Measurements from ENCODE around the gene ARHGAP6. TPM values are rescaled to one million over a fixed set of nuclear protein-coding genes. Genes with fewer than 3 reads are reported as not detected.

ARHGAP6 gene
- total RNA-seq, 1 experiment from 2014 or later, result 0.21 TPM

DNA sequence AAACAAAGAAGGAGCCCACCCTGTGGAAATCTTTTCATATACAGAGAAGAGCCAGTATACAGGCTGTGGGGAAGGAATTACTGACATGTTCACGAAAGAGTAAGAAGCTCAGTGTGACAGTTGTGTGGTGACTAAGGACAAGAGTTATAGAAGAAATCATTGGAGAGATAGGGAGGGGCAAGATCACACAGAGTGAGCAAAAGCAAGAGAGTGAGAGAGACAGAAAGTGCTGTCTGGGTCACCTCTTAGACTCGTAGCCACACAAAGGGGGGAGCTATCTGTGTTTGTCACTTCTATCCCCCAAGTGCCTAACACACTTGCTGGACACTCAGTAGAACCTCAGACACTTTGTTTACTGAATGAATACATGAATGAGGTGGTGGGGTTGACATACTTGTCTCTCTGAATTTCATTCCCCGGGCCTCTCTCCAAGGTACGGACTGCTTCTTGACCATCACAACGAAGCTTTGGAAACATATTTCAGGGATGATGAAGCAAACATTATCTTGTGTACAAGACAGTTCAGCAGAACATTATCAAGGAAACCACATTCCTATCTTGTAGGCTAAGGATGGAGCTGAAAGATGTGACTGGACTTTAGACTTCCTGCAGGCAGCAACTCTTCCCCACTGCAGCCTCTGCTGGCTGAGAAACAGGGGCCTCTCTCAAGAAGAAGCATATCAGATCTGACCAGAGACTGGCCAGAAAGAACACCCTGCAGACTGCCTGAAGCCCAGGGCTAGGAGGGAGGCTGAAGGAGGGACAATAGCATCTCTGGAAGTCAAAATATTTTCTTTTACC, 204.3 kb downstream of the ARHGAP6 start:
- no peak for DNase-seq (ENCODE audit: low read depth, low spot score)
- in situ Hi-C loops (cut with HindIII; ENCODE audit: low pct_unique_long_range_greater_than_20kb, low sequenced_read_pairs), result no loop called here

DNA sequence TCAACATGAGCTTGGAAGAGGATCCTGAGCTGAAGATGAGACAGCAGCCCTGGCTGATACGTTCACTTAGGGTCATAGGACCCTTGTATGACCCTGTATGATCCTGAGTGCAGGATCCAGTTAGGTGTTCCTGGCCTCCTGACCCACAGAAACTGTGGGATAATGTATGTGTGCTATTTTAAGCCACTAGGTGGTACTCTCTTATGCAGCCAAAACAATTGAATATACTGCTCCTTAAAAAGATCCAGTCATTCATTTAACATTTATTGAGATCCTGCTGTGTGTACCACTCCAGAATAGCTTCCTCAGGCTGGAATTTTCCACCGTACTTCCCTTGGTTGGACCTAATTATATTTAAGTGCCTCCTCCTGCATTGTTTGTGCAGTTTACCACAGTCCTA, 205.4 kb downstream of the ARHGAP6 start:
- in situ Hi-C loops (cut with HindIII; ENCODE audit: low pct_unique_long_range_greater_than_20kb, low sequenced_read_pairs), result no loop called here

DNA sequence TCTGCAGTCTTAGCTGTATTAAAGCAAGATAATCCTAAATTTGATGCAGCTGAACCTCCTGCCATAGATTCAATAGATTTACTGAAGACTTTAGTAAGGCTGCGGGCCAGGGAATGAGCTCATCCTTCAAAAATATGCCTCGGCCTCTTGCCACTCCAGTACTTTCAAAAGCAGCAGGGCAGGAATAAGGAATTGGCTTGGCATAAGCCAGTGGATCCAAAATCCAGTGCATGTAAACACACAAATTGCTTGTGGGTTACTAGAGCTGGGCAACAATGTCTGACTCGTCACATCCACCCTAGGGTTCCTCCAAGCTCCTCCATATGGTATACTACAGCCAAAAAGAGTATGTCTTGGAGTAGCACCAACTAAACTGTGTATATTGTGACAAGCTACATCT, 207.6 kb downstream of the ARHGAP6 start:
- no peak for DNase-seq (ENCODE audit: low read depth, low spot score)
- in situ Hi-C loops (cut with HindIII; ENCODE audit: low pct_unique_long_range_greater_than_20kb, low sequenced_read_pairs), result no loop called here

More for the DNA sequence above, 205.4 kb downstream of the ARHGAP6 start:
- no peak for DNase-seq (ENCODE audit: low read depth, low spot score)

DNA sequence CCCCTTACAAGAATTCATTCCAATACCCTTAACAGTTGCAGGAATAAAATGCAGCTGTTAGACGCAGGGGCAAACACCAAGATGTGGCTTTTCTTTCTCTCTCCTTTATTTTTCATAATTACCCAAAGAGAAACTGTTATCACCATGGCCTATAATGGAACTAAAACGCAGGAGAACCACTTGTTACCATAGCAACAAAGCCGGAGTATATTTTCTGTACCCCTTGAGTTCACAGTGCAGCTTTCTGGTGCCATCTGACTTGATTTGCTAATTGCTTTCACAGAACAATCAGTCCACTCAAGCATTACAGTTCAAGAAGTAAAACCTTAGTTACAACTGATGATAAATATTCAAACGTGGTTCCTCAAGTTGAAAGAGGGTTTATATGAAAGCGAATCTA, 214.6 kb downstream of the ARHGAP6 start:
- no peak for DNase-seq (ENCODE audit: low read depth, low spot score)
- in situ Hi-C loops (cut with HindIII; ENCODE audit: low pct_unique_long_range_greater_than_20kb, low sequenced_read_pairs), result no loop called here

DNA sequence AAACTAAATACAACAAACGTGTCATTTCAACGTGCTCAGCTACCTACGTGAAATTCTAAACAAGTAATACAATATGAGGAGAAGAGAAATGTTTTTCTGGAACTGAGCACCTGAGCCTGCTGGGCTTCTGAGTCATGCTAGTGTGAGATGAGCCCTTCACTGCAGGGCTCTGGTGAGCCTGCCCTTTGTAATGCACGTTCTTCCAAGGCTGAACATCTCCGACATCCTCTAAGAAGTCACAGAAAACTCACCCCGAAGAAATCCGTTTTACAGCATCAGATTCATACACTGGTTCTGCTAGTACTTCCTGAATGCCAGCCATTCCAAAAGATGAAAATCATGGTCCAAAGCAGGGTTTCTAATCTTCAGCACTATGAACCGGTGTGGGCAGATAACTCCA, 215.4 kb downstream of the ARHGAP6 start:
- no peak for DNase-seq (ENCODE audit: low read depth, low spot score)
- in situ Hi-C loops (cut with HindIII; ENCODE audit: low pct_unique_long_range_greater_than_20kb, low sequenced_read_pairs), result no loop called here

DNA sequence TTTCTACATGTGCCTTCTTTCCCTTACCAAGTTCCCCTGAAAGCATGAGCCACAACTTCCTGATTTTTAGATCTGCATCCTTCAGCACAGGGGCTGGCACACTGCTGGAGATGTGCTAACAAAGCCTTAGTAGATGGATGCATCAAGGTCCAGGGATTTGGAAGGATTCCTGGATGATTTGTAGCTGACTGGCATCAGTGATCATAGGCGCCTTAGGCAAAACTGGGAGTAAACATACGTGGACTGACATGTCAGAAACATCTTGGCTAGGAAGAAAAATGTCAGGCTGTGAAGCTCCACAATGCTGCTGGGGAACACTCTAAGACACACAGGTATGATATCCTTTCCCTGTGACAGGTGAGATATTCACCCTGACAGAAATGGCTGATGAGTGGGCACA, 216.1 kb downstream of the ARHGAP6 start:
- in situ Hi-C loops (cut with HindIII; ENCODE audit: low pct_unique_long_range_greater_than_20kb, low sequenced_read_pairs), result no loop called here
- DNase-seq (ENCODE audit: low read depth, low spot score), result no peak

DNA sequence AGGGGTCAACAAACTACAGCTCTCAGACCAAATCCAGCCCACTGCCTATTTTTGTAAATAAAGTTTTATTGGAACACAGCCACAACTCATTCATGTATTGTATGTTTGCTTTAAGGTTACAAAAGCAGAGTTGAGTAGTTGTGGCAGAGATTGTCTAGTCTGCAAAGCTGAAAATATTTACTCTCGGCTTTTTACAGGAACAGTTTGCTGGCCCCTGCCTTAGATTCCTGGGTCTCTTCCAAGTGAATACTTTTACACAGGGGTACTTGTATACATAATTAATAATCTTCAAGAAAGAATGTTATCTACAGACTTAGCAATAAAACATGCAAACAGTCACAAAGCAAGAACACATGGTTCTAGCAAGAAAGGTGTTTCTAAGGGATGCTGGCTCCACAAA, 218.3 kb downstream of the ARHGAP6 start:
- in situ Hi-C loops (cut with HindIII; ENCODE audit: low pct_unique_long_range_greater_than_20kb, low sequenced_read_pairs), result no loop called here
- DNase-seq (ENCODE audit: low read depth, low spot score), result no peak

DNA sequence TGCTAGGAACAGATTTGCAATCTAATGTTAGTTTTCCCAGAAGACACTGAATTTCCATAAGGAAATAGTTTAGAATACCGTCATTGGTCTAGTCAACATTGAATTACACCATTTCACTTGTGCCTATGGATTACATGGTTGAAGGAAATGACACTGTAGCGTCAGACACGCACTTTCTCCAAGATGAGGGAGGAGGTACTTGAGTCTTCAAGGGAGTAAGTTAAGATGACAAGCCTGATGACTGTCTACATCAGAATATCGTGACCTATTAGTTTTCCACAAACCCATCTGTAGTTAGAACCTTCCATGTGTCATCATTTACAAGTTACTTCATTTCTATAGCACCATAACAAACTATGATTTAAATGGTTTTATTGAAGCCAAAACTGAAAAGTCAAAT, 218.8 kb downstream of the ARHGAP6 start:
- no peak for DNase-seq (ENCODE audit: low read depth, low spot score)
- in situ Hi-C loops (cut with HindIII; ENCODE audit: low pct_unique_long_range_greater_than_20kb, low sequenced_read_pairs), result no loop called here

DNA sequence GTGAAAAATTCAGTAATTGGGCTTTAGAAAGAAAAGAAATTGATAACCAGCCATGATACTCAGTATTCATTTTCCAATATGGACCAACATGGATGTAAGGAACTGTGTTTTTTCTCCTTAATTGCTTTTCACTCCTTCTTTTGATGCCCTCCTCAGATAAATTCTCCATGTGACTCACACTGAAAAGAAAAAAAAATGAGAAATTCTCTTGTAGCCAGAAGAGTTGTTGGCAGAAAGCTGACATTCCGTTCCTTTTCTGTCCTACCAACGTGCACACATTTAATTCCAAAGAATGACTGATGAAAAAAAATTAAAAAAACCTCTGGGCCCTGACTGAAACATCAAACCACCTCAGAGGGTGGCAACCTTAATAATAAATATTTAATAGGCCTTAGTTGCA, 219.4 kb downstream of the ARHGAP6 start:
- in situ Hi-C loops (cut with HindIII; ENCODE audit: low pct_unique_long_range_greater_than_20kb, low sequenced_read_pairs), result no loop called here
- DNase-seq (ENCODE audit: low read depth, low spot score), result no peak

DNA sequence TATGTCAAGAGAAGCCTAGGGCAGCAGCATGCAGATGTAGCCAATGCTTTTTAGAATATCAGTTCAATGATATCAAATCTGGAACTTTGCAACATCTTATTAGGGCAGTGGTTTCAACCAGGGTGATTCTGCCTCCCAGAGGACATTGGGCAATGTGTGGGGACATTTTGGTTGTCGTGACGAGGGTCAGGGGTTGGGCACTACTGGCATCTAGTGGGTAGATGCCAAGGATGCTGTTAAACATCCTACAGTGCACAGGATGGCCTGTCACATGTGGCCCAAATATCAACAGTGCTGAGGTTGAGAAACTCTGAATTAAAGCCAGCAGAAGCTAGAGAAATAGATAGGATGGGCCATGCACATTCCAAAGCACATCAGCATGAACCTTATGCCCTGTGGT, 220.2 kb downstream of the ARHGAP6 start:
- in situ Hi-C loops (cut with HindIII; ENCODE audit: low pct_unique_long_range_greater_than_20kb, low sequenced_read_pairs), result no loop called here
- DNase-seq (ENCODE audit: low read depth, low spot score), result no peak

DNA sequence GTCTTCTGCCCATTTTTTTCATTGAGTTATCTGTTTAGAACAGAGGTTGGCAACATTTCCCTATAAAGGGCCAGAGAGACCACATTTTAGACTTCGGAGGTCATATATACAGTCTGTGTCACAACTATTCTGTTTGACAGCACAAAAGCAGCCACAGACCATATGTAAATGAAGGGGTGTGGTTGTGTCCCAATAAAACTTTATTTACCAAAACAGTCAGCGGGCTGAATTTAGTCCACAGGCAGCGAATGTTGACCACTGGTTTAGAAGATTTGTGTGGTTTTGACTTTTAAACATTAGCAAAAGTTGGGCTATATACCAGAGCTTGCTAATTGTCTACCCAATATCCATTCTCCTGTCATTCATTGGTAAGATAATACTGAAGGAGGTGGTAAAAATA, 221.7 kb downstream of the ARHGAP6 start:
- no peak for DNase-seq (ENCODE audit: low read depth, low spot score)
- in situ Hi-C loops (cut with HindIII; ENCODE audit: low pct_unique_long_range_greater_than_20kb, low sequenced_read_pairs), result no loop called here

DNA sequence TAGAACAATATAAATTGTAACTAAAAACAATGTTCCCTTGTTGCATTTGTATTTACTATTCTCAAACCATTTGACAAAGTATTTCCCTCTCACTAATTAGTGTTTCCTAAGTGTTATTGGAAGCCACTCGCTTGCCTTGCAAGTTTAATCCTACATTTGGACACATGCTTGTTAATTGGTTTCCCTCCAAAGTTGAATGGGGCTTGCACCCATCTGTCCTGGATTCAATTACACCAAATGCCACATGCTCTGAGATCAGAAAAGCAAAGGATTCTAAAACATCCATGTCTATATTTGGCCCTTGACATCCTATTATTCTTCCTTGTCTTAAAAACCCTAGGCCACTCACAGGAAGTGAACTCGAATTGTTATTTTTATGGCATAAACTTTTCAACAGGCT, 225.9 kb downstream of the ARHGAP6 start:
- DNase-seq (ENCODE audit: low read depth, low spot score), result no peak
- in situ Hi-C loops (cut with HindIII; ENCODE audit: low pct_unique_long_range_greater_than_20kb, low sequenced_read_pairs), result no loop called here

DNA sequence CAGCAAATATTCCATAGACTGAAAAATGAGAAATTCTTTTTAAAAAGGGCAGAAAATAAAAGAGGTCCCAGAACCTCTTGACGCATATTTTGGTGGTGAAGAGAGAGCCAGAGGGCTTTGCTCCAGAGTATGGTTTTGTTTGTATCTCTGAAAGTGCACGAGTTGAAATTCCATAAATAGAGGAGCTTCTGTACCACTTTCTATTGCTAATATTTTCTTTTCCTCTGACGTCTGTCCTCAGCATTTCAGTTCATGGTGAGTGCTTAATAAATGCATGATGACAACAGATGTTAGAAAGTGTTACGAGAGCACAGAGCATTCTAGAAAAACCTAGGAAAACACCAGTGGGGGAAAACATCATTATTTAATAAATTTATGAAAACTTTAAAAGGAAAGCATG, 227.0 kb downstream of the ARHGAP6 start:
- in situ Hi-C loops (cut with HindIII; ENCODE audit: low pct_unique_long_range_greater_than_20kb, low sequenced_read_pairs), result no loop called here
- DNase-seq (ENCODE audit: low read depth, low spot score), result peak; percentile 65

DNA sequence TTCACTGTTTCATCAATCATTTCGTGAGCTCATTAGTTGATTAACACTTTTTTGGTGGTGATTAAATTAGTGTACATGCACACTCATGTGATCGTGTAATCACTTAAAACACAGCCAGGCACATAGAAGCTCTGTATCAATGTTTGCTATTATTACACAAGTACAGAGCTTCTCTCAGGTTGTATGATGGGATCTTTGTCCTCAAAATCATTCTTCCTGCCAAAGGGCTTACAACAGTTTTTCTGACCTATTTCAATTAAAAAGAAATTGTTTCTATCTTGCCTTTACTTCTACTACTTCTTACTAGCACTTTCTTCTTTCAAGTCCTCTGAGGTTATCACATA, 227.4 kb downstream of the ARHGAP6 start:
- in situ Hi-C loops (cut with HindIII; ENCODE audit: low pct_unique_long_range_greater_than_20kb, low sequenced_read_pairs), result no loop called here
- DNase-seq (ENCODE audit: low read depth, low spot score), result no peak

DNA sequence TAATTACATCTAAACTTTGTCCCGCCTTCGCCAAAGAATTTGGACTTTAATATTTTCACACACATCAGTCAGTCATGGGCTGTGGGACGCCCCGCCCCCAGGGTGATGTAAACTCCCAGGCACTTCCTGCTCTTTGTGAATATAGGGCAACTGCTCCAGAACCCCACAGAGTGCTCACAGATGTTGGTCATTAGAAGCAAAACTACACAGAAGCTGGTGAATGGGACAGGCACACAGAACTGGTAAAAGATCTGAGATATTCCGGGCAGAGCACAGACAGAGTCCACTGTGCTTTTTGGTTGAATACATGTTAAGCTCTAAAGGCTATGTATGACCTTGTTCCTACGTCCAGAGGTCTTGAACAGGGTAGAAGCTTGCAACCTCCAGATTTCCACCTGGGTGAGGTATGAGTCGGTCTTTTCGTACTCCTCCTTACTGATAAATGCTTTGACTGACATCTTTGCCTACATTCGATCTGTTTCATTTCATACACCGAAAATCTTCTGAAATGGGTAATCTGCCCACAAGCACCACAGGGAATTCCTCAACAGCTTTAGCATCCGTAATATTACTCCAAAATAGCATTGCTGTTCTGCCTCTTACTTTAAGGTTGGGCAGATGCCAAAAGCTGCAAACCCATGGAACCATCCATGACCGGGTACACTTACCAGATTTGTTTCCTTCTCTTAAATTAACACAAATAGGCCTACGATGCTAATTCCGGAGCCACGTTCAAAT, 227.9 kb downstream of the ARHGAP6 start:
- in situ Hi-C loops (cut with HindIII; ENCODE audit: low pct_unique_long_range_greater_than_20kb, low sequenced_read_pairs), result no loop called here
- DNase-seq (ENCODE audit: low read depth, low spot score), result peak; percentile 10

DNA sequence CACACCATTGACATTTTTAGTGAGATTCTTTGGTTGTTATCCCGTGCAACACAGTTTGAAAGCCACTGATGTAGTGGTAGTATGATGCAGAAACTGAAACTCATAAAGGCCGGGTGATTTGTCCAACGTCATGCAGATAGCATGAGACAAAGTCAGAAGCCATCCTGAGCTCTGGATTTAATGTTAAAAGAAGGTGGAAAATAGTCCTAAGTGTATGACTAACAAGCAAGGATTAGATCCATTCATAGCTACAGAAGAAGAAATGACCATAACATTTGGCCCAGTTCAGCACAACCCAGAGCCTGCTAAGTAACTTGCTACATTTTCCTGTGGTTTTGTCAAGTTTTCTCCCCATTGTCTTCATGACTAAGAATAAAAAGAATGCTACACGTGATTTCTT, 230.2 kb downstream of the ARHGAP6 start:
- peak; percentile 38 for DNase-seq (ENCODE audit: low read depth, low spot score)
- in situ Hi-C loops (cut with HindIII; ENCODE audit: low pct_unique_long_range_greater_than_20kb, low sequenced_read_pairs), result no loop called here

DNA sequence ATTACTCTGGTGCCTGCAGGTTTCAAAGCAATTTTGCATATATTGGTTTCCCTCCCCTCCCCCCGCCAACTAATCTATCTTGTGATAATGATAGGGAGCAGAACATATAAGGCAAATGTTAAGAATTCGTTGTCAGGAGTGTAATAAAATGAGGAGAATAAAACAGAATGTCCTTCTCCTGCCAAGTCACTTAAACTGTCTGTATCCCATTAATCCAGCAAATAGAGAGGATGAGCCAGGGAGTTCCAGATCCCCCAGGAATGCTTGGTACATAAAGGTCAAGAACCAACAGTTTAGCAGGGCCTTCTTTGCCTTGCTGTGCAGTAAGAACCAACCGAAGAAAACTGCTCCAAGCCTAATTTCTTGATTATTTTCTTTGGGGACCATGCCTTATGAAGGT, 231.1 kb downstream of the ARHGAP6 start:
- DNase-seq (ENCODE audit: low read depth, low spot score), result no peak
- in situ Hi-C loops (cut with HindIII; ENCODE audit: low pct_unique_long_range_greater_than_20kb, low sequenced_read_pairs), result no loop called here

DNA sequence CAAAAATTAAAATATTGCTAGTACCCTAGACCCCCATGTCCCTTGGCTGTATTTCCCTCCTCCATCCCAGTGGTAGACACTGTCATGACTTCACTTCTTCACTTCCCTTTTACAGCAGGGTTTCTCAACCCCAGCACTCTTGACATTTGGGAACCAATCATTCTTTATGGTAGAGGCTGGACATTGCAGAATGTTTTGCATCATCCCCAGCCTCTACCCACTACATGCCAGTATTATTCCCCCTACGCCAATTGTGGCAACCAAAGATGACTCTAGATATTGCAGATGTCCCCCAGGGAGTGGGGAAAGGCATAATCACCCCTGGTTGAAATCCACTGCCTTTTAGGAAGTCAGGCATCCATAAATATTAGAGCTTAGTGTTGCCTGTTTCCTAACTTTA, 233.9 kb downstream of the ARHGAP6 start:
- DNase-seq (ENCODE audit: low read depth, low spot score), result no peak
- in situ Hi-C loops (cut with HindIII; ENCODE audit: low pct_unique_long_range_greater_than_20kb, low sequenced_read_pairs), result no loop called here

DNA sequence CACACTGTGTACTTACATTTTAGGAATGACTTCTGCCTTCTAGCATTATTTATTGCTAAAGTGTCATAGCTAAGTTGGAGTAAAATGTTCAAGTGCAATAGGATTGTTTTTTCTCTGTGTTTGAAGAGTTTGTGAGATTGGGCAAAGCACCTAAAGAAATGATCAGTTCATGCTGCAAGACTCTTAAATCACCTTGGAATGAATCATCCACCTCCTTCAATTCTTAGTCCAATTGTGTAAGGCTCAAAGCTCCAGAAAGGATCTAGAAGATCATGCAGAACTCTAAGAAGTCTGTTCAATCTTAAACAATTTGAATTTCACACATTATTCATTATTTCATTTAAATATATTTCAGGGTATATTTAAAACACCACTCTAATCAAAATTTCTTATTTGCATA, 235.4 kb downstream of the ARHGAP6 start:
- no peak for DNase-seq (ENCODE audit: low read depth, low spot score)
- in situ Hi-C loops (cut with HindIII; ENCODE audit: low pct_unique_long_range_greater_than_20kb, low sequenced_read_pairs), result no loop called here
